Measurements from ENCODE around the gene CHST10. TPM values are rescaled to one million over a fixed set of nuclear protein-coding genes. Genes with fewer than 3 reads are reported as not detected.
"Not testable (repeated sequence)": the region's sequence is repeated elsewhere in the genome, so short reads cannot be mapped to it uniquely, and the experiment has no call there.

CHST10 gene
- total RNA-seq, 2 donors from 2014 or later, result 9.9 to 10.4 TPM

GRCh38 chr2:100365434-100365833 lies 52.0 kb downstream of the CHST10 start:
- Mint-ChIP-seq H3K4me3 (no peak overlapping the region), H3K36me3 (peaks cover 13% of the 10 kb centered on the region), H3K4me1 (ENCODE audit: low read depth in 2 of 2) (no peaks in the 10 kb centered on the region), H3K27me3 (peaks cover 11 to 27% of the 10 kb centered on the region in 2 donors), H3K27ac (no peak overlapping the region), H3K9me3 (peaks cover 3% of the 10 kb centered on the region)
- ATAC-seq (no peak), DNase-seq (ENCODE audit: low spot score) (no peak)

GRCh38 chr2:100362269-100362668 lies 55.2 kb downstream of the CHST10 start:
- not testable (repeated sequence) for H3K9me3 Mint-ChIP-seq; H3K4me1 Mint-ChIP-seq (ENCODE audit: low read depth in 2 of 2); DNase-seq (ENCODE audit: low spot score); H3K27ac Mint-ChIP-seq; H3K36me3 Mint-ChIP-seq; ATAC-seq; H3K4me3 Mint-ChIP-seq
- peaks cover 11 to 32% of the 10 kb centered on the region in 2 donors for H3K27me3 Mint-ChIP-seq

- no peak overlapping the region for H3K27ac Mint-ChIP-seq
- H3K36me3 Mint-ChIP-seq, result peaks cover 9% of the 10 kb centered on the region
- DNase-seq (ENCODE audit: low spot score) (no peak), ATAC-seq (no peak)
- peaks cover 15 to 54% of the 10 kb centered on the region in 2 donors for H3K27me3 Mint-ChIP-seq
- H3K4me3 Mint-ChIP-seq, result no peak overlapping the region
- H3K4me1 Mint-ChIP-seq (ENCODE audit: low read depth in 2 of 2), result no peaks in the 10 kb centered on the region
- H3K9me3 Mint-ChIP-seq, result peaks cover 3% of the 10 kb centered on the region
Observed at GRCh38 chr2:100359576-100359975, 57.9 kb downstream of the CHST10 start.

GRCh38 chr2:100358554-100358953 lies 58.9 kb downstream of the CHST10 start:
- no peak for ATAC-seq
- Mint-ChIP-seq H3K9me3 (peaks cover 3% of the 10 kb centered on the region), H3K27ac (no peak overlapping the region), H3K27me3 (peaks cover 15 to 54% of the 10 kb centered on the region in 2 donors), H3K4me3 (no peak overlapping the region), H3K4me1 (ENCODE audit: low read depth in 2 of 2) (no peaks in the 10 kb centered on the region), H3K36me3 (peaks cover 9% of the 10 kb centered on the region)
- no peak for DNase-seq (ENCODE audit: low spot score)

- no peak overlapping the region for H3K4me3 Mint-ChIP-seq
- peaks cover 20 to 45% of the 10 kb centered on the region in 2 donors for H3K27me3 Mint-ChIP-seq
- no peak overlapping the region for H3K27ac Mint-ChIP-seq
- no peaks in the 10 kb centered on the region for H3K36me3 Mint-ChIP-seq
- H3K9me3 Mint-ChIP-seq, result no peaks in the 10 kb centered on the region
- ATAC-seq, result no peak
- no peak for DNase-seq (ENCODE audit: low spot score)
- no peaks in the 10 kb centered on the region for H3K4me1 Mint-ChIP-seq (ENCODE audit: low read depth in 2 of 2)
Observed at GRCh38 chr2:100352521-100352920, 64.9 kb downstream of the CHST10 start.

- Mint-ChIP-seq H3K4me3 (no peak overlapping the region), H3K4me1 (ENCODE audit: low read depth in 2 of 2) (no peaks in the 10 kb centered on the region), H3K27ac (no peak overlapping the region), H3K27me3 (peaks cover 20 to 27% of the 10 kb centered on the region in 2 donors), H3K36me3 (no peaks in the 10 kb centered on the region), H3K9me3 (no peaks in the 10 kb centered on the region)
- ATAC-seq (no peak), DNase-seq (ENCODE audit: low spot score) (no peak)
Observed at GRCh38 chr2:100350661-100351185, 66.7 kb downstream of the CHST10 start.

- H3K9me3 Mint-ChIP-seq; H3K4me1 Mint-ChIP-seq (ENCODE audit: low read depth in 2 of 2); ATAC-seq; H3K36me3 Mint-ChIP-seq; DNase-seq (ENCODE audit: low spot score); H3K4me3 Mint-ChIP-seq; H3K27ac Mint-ChIP-seq: not testable (repeated sequence)
- H3K27me3 Mint-ChIP-seq, result peaks cover 27 to 36% of the 10 kb centered on the region in 2 donors
Observed at GRCh38 chr2:100345144-100345543, 72.3 kb downstream of the CHST10 start.

GRCh38 chr2:100344433-100344832 lies 73.0 kb downstream of the CHST10 start:
- Mint-ChIP-seq H3K4me1 (ENCODE audit: low read depth in 2 of 2) (no peaks in the 10 kb centered on the region), H3K4me3 (no peak overlapping the region), H3K27ac (no peak overlapping the region), H3K36me3 (no peaks in the 10 kb centered on the region), H3K27me3 (peaks cover 30 to 34% of the 10 kb centered on the region in 2 donors), H3K9me3 (peaks cover 5% of the 10 kb centered on the region)
- no peak for ATAC-seq
- DNase-seq (ENCODE audit: low spot score), result no peak

- DNase-seq (ENCODE audit: low spot score); ATAC-seq; H3K27ac Mint-ChIP-seq; H3K9me3 Mint-ChIP-seq; H3K4me3 Mint-ChIP-seq; H3K36me3 Mint-ChIP-seq; H3K4me1 Mint-ChIP-seq (ENCODE audit: low read depth in 2 of 2): not testable (repeated sequence)
- H3K27me3 Mint-ChIP-seq, result peaks cover 38 to 41% of the 10 kb centered on the region in 2 donors
Observed at GRCh38 chr2:100342466-100342865, 75.0 kb downstream of the CHST10 start.

Other genes with a start within 250 kb of the CHST10 start
- gene LONRF2, start 95.2 kb downstream of the CHST10 start, total RNA-seq, result not detected
- not detected for gene NMS, start 52.8 kb upstream of the CHST10 start, total RNA-seq
- gene PDCL3, start 145.3 kb upstream of the CHST10 start, total RNA-seq, result 10 to 100 TPM; 22.6 to 37.6 TPM